Measurements from ENCODE around the gene NRIP3. TPM values are rescaled to one million over a fixed set of nuclear protein-coding genes. Genes with fewer than 3 reads are reported as not detected.
"Not testable (repeated sequence)": the region's sequence is repeated elsewhere in the genome, so short reads cannot be mapped to it uniquely, and the experiment has no call there.

Gene NRIP3
- total RNA-seq, 1 donor from 2014 or later = 0.62 TPM

DNA sequence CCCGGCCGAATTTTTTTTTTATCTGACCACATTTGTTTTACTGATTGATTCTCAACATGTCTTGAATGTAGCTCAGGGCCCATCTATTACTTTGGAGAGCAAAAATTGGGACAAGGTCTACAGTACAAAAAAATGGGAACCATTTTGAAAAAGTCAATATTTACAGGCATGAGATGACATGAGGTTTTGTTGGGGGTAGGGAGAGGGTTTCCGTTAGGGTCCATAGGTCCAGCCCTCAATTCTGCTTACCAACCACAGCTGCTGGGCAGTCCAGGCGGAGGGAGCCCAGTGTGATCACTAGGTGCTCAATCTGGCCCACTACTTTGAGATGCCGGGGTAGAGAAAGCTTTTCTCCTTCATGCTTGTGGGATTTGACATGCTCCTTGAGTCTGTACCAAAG, 18.3 kb downstream of the NRIP3 start:
- no peak for ATAC-seq
- intact Hi-C loops (cut with DNase I) = no loop called here

DNA sequence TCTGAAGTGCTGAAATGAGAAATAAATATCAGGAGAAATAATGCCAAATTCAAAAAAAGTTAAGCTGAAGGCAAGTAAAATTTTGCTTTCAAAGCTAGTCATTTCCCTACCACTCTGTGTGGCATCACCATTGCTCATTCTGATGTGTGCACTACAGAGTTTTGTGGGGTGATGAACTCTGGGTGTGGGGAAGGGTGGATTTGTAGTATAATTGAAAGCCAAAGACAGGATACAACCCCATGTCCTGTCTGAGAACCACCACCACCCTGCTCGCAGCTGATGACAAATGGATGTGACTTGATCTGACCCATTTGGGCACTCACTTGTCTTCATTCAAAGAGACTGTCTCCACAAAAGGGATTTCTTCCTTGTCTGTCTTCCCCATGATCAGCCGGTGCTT, 20.2 kb downstream of the NRIP3 start:
- intact Hi-C loops (cut with DNase I) = no loop called here
- DNase-seq (ENCODE audit: low spot score) (no peak), ATAC-seq (no peak)

More for the DNA sequence above, 18.3 kb downstream of the NRIP3 start:
- no peak for DNase-seq (ENCODE audit: low spot score)

DNA sequence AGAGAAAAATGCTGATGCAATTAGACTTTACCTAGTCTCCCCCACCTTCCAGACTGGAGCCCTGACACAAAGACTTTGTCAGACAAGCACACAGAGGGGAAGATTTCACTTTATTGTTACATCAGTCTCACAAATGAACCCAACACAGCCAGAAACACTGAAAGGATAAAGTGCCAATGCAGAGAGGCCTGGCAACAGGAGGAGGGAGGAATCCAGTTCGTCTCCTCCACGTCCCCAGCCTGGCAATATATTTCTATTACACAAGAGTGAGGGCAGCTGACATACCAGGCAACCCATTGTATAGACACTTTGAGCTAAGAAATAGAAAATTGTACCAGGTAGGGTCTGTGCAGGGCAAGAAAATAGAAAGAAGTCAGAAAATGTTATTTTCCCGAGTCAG, 23.3 kb downstream of the NRIP3 start:
- ATAC-seq = no peak
- DNase-seq (ENCODE audit: low spot score) = no peak
- intact Hi-C loops (cut with DNase I) = no loop called here

DNA sequence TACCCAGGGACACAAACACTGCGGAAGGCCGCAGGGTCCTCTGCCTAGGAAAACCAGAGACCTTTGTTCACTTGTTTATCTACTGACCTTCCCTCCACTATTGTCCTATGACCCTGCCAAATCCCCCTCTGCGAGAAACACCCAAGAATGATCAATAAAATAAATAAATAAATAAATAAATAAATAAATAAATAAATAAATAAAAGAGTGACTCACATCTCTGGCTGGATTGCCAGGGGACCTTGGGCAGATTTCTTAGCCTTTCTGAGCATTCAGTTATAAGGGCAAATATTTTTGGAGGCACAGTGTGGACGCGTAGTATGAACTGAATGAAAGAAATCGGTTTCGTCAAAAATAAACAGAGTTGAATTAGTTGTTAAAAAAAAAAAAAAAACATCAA, 24.4 kb downstream of the NRIP3 start:
- intact Hi-C loops (cut with DNase I); ATAC-seq; DNase-seq (ENCODE audit: low spot score): not testable (repeated sequence)

DNA sequence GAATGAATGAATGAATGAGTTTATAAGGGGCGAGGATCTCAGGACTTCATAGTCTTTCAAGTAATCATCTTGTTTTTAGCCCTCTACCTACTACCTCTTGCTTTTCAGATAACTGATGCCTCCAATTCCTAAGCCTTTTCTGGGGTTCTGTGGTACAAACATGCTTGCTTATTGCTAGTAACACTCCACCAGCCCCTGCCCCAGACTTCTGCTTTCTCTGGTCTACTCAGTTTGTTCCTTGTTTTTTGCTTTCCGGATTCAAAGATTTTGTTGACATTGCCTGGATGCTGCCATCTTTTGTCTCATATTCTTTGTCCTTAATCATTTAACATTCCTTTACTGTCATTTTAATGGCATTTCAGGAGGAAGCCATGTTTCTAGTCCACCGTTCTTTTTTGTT, 30.7 kb downstream of the NRIP3 start:
- intact Hi-C loops (cut with DNase I) = no loop called here
- no peak for DNase-seq (ENCODE audit: low spot score)
- ATAC-seq = no peak

DNA sequence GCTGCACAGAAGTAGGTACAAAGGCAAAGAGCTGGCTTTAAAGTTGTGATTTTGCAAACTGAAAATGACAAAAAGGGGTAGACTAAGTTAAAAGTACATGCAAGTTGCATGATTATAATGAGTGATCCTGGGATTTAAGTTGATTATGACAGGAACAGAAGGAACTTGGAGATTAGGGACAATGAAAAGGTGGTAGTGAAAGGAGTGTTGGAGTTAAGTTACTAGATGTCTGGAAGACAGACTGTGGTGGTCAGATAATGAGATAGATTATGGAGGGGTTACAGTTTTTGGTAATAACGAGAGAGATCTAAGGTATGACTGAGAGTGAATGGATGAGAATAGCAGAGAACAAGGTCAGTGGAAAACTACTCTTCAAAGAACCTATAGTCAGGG, 31.9 kb downstream of the NRIP3 start:
- no peak for DNase-seq (ENCODE audit: low spot score)
- intact Hi-C loops (cut with DNase I) = no loop called here
- no peak for ATAC-seq

DNA sequence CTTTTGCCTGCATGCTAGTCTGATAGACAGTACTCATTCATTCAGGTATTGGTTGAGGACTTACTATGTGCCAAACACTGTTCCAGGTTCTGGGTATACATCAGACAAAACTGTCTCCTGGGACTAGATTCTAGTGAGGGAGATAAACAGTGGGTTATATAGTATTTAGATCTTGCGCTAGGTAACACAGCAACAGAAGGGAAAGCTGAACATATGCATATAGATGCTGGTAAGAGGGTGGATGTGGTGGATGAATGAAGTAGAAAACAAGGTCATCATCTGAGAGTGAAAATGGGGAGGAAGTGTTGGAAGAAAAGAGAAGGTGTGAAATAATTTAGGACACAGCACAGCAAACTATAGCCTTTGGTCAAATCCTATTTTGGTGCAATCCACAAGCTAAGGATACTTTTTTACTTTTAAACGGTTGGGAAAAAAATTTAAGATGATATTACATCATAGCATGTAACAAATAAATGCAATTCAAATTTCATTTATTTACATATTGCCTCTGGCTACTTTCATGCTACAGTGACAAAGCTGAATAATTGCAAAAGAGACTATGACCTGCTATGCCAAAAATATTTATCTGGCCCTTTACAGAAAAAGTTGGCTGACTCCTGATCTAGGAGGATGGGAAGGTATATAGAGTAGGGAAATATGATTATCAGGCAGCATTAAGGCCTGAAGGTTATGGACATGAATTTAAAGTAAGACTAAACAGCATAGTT, 32.4 kb downstream of the NRIP3 start:
- no peak for DNase-seq (ENCODE audit: low spot score)
- ATAC-seq = no peak
- intact Hi-C loops (cut with DNase I) = no loop called here

DNA sequence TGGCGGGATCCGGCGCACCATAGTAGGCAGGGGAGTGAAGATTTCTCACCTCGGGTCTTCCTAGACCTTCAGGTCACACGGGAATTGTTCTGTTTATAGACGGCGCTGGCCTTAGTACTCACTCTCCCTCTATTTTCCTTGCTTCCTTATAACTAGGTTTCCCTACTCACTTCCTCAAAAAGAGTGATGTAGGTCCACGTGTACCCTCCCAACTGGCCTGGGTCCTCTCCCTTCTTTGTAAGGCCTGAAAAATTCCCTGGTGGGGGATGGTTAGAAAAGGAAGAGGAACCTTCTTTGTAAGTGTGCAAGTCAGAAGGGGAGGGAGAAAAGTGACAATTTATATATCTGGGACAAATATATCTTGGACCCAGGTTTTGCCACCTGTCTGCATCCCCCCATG, 36.6 kb downstream of the NRIP3 start:
- no peak for ATAC-seq
- no peak for DNase-seq (ENCODE audit: low spot score)
- intact Hi-C loops (cut with DNase I) = loop anchor here (10.0 kb wide), 1 partner anchor 282 kb away; the partner anchor contains the start of genes RPL27A and TRIM66

DNA sequence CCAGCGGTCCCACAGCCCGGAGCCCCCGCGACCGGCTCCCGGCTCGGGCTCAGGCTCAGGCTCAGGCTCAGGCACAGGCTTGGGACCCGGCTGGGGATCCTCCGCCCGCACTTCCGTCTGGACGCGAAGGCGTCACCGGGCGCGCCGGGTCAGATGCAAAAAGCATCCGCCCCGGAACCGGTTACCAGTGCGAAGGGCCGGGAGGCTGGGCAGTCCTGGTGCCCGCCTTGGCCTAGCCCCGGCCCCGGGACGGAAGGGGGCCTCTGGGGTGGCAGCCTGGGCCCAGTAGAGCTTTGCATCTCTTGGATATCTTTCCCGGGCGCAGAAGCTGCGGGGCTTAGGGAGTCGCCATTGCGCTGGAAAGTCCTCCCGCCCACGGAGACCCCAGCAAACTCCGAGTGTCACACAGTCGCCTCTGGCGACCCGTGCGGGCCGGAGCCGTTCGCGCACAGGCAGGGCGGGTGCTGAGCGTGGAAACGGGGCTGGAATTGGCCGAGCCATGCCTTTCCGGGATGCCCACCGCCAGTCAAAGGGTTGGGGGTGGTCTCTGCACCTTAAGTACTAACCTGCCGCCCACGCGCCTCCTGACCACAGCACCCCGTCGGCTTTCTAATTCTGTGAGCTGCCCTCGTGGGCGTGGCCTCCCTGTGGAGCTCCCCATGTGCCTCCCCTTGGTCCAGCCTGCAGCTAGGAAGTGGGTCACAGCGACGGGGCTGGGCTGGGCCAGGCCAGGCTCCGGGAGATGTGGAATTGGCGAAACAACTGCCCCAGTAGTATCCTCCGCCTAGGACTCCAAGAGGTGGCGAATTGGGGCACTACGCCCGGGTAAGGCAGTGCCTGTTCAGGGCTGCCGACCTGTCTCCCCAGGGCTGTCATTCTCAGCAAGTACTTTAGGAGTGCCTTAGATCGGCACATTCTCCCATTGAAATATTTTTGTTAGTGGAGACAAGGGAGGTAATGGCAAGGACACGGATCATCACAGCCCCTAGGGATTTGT, 39.2 kb downstream of the NRIP3 start, which contains the start of gene TMEM9B:
TSS of gene TMEM9B (minus strand) at position 119 of the 997 bp plus-strand sequence. CDS start 129 bp downstream, outside the sequence.
- DNase-seq (ENCODE audit: low spot score) = peak; percentile 93
- intact Hi-C loops (cut with DNase I) = loop anchor here (10.0 kb wide), 1 partner anchor 280 kb away; the partner anchor contains the start of genes RPL27A and TRIM66
- ATAC-seq = peak; percentile 98

DNA sequence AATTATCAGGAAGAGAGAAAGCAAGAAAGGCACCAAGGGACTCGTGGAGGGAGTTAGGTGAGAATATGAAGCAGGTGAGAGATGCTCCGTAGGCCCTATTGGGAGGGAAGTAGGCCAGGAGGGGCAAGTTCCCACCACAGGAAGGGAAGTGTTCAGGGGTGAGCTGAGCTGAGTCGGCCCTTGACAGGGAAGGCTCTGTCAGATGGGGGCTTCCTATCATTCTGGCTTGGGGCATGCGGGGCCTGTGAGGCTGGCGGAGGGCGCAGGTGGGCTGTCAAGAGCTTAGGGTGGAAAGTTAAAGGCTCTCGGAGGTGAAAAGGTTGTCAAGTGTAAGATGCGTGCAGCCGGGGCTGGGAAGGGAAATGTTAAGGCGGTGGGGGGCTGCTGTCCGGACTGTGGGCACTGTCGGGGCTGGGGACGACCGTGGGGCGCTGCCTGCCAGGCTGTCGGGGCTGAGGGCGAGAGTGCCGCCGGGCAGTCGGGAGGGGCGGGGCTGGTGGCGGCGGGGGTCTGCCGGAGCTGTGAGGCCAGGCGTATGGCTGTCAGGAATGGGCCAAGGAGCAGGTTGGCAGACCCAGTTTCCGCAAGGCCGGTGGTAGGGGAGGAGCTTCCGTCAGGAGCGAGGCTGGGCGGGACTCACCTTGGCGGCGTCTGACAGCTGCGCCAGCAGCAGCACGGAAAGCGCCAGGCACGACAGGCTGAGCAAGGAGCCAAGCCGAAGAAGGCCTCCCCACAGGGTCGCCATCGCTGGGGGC, 40.1 kb downstream of the NRIP3 start:
- intact Hi-C loops (cut with DNase I) = loop anchor here (10.0 kb wide), 1 partner anchor 279 kb away; the partner anchor contains the start of genes RPL27A and TRIM66
- peak; percentile 82 for DNase-seq (ENCODE audit: low spot score)
- peak; percentile 42 for ATAC-seq

DNA sequence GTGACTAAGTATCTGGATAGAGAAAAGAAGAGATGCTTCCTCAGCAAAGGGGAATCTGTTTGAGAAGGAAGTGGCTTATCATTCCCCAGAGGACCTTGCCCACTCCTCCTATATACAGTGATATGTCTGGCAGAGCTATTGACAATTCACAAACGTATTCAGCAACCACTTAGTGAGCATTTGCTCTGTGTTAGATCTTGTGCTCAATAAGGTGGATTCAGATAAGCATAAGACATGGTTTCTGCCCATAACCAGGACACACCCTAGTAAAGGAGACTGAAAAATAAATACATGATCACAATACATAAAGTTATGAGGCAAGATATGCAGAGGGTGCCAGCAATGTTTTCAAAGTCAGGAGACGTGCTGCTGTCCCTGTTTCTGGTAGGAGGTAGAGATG, 41.0 kb downstream of the NRIP3 start:
- ATAC-seq = no peak
- intact Hi-C loops (cut with DNase I) = loop anchor here (10.0 kb wide), 1 partner anchor 278 kb away; the partner anchor contains the start of genes RPL27A and TRIM66
- no peak for DNase-seq (ENCODE audit: low spot score)

DNA sequence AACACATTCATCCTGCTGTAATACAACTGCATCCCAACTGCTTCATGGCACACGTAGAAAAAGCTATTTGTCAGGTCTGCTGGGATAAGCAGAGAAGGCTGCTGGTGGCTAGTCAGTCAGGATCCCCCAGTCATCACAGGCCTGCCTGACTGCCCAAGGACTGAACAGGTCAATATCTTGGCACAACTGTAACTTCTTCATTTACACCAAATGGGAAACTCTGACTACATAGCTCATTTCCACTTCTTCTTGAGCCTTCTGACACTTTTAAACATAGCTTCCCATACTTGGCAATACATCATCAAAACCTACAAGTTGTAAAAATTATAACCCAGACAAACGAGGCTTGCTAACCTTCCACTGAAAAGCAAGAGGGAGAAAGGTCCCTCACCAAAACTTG, 42.4 kb downstream of the NRIP3 start:
- intact Hi-C loops (cut with DNase I) = loop anchor here (10.0 kb wide), 1 partner anchor 277 kb away; the partner anchor contains the start of genes RPL27A and TRIM66
- DNase-seq (ENCODE audit: low spot score) (no peak), ATAC-seq (no peak)

DNA sequence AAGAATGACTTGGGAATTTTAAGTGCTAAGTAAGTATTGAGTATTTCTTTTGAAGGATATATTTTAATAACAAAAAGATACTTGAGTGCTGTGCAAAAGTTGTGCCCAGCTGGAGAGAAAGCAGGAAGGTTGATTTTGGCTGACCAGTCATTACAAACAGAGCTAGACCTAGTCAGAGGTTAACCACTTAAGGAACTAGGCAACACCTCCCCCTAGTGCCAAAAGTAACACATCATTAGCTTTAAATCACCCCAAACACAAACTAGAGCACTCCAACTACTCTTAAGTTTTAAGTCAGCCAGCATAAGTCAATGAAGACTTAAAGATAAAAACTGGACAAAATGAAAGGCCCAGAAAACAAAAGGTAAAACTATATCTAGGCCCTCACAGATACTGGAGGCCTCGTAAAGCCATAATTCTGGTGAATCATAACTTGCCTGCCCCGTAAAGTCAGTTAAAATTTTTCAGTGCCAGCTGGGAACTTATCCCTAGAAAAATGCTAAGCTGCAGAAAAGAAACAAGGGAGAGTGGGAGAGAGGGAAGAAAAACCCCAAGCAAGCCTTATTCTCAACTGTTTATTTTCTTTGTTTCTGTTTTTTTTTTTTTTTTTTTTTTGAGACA, 44.1 kb downstream of the NRIP3 start:
- peak; percentile 63 for ATAC-seq
- DNase-seq (ENCODE audit: low spot score) = no peak
- intact Hi-C loops (cut with DNase I) = loop anchor here (10.0 kb wide), 1 partner anchor 275 kb away; the partner anchor contains the start of genes RPL27A and TRIM66

DNA sequence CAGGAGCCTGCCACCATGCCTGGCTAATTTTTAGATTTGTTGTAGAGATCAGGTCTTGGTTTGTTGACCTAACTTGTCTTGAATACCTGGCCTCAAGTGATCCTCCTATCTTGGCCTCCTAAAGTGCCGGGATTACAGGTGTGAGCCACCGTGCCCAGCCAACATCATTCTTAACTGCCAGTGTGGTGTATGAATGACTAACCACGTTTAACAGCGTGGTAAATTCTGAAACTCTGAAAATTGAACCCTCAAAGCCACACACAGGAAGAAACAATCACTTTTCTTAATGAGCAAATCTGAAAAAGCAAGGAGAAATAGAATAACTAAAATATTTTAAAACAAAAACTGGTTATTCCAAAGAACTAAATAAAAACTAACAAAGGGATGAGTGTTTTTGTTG, 46.9 kb downstream of the NRIP3 start:
- intact Hi-C loops (cut with DNase I) = no loop called here
- no peak for DNase-seq (ENCODE audit: low spot score)
- ATAC-seq = no peak

DNA sequence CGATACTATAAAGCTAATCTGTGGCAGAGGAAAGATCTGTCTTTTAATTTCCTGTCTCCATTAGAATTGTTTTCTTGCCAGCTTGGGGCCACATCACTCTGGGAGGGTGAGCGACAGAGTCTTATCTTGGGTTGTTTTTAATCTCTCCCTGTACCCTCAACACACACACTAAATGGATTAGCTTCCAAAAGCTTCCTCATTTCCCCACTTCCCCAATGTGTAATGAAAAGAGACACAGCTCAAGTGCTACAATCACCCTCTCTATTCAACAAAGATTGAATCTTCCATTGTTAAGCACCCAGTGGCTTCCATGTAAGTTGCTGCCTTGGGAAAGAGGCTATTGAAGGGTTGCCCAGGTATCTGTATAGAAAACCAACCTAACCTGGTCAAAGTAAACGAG, 54.9 kb downstream of the NRIP3 start:
- ATAC-seq (no peak), DNase-seq (ENCODE audit: low spot score) (no peak)
- intact Hi-C loops (cut with DNase I) = no loop called here

DNA sequence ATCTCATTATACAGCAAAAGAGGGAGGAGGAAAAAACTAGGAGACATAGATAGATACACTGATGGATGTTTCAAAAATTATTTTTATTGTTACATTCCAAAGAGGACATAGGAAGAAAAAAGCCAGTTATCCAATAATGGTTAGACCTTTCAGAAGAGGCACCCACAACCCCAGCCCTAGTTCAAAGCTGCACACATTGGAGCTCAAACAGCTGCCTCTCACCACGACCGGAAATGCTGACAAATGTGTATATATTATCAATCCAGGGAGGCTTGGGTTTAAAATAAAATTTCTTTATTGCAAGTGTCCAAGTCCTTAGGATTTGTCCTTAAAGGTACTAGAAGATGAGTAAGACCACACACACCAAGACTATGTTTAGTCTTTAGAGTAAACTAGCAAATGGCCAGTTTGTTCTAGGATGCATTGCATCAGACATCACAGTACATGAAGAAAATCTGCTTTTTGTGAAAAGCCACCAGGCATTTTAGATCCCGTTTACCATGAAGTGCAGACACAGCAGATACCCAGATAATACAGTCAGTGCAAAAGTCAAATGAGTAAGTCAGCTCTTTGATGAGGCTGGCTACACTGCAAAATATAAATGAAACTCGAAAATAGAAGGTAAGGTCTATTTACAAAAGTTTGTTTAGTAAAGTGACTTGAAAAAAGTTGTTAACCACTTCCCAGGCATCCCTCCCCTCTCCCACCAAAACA, 56.4 kb downstream of the NRIP3 start:
- no peak for DNase-seq (ENCODE audit: low spot score)
- intact Hi-C loops (cut with DNase I) = no loop called here

DNA sequence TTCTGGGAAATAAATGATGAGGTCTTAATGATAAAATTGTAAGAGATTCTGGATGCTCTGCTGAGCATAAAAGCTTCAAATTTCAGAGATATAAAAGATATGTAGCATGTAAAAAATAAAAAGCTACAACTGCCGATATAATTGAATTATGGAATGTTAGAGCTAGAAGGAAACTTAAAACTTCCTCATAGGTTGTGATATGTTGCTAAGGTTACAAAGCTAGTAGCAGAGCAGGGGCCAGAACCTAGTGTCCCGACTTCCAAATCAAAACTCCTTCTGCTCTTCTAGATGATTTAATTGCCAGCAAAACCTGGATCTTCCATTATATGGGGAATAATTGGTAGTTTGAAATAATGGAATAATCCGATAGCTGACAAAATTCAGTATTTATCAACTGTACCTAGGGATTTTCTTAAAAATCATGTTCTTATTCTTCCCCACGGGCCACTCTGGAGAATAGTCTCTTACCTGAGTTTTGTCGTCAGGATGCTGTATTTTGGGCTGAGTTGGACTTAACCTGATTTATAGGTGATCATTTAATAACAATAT, 61.2 kb downstream of the NRIP3 start, which contains the start of gene ASCL3:
TSS of gene ASCL3 (minus strand) at position 499 of the 549 bp plus-strand sequence. CDS start 4,855 bp downstream, outside the sequence.
- ATAC-seq (no peak), DNase-seq (ENCODE audit: low spot score) (no peak)
- intact Hi-C loops (cut with DNase I) = no loop called here

More for the DNA sequence above, 56.4 kb downstream of the NRIP3 start:
- ATAC-seq = no peak
